ENCODE measurements around the gene SLC4A4.
"Not testable (repeated sequence)": the region's sequence is repeated elsewhere in the genome, so short reads cannot be mapped to it uniquely, and the experiment has no call there.

Gene SLC4A4

DNA sequence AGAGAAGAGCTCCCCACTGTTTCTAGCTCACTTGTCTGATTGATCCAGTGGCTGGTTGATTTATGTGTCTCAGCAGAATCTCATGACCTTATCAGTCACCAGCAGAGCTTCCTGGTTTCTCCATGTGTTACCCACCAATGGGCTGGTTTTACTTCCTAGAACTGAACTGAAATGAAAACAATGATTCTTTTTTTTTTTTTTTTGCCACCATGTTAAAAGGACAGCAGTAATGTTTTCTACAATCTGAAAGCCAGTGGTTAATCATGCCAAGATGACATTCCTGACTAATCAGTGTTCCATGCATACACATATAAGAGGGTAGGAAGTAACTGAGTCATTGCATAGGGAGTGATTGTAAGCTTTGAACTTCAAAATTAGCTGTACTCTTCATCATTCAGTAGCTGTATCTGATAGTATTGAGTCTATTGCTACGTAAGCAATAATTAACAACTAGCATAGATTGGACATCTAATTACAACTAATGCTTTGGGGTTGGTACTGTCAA lies 67.7 kb downstream of the SLC4A4 start:
- no peak for DNase-seq (ENCODE audit: low read depth in 1 of 2, low spot score in 1 of 2)

DNA sequence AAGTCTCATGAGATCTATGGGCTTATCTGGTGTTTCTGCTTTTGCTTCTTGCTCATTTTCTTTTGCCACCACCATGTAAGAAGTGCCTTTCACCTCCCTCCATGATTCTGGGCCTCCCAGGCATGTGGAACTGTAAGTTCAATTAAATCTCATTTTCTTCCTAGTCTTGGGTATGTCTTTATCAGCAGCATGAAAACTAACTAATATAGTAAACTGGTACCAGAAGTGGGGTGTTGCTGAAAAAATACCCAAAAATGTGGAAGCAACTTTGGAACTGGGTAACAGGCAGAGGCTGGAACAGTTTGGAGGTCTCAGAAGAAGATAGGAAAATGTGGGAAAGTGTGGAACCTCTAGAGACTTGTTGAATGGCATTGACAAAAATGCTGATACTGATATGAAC lies 70.1 kb downstream of the SLC4A4 start:
- DNase-seq (ENCODE audit: low read depth in 1 of 2, low spot score in 1 of 2) = not testable (repeated sequence)

DNA sequence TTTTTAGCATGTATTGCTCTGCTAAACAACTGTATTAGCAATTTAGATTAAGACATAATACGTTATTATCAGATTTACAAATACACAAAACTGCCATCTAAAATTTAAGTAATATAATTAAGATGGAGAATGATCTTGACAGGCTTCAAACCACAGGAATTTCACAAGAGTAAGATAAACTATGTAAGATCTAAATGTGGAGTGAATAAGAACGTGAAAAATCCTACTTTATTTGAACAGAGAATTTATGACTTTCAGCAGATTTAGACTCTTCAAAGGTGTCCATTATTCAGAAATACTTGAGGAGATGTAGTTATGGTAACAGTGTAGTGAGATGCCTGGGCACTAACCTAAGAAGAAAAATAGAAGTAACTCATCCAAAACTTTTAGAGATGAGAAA lies 73.2 kb downstream of the SLC4A4 start:
- DNase-seq (ENCODE audit: low read depth in 1 of 2, low spot score in 1 of 2) = no peak

DNA sequence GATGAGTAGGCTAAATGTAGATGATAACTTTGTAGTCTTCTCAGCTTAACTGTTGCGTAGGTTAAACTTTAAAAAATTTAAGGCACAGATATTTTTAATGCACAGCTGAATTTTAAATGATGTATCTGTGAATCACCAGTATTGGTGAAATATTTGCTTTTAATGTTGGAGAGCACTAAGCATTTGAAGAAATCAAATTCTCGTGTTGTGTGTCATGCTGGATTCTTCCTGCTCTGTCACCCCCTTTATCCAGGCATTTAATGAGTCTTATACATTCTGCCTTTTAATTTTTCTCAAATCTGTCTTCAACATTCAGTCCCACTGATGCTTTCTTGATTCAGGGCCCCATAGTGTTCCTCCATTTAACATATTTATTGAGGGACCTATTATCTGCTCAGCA lies 76.7 kb downstream of the SLC4A4 start:
- no peak for DNase-seq (ENCODE audit: low read depth in 1 of 2, low spot score in 1 of 2)

DNA sequence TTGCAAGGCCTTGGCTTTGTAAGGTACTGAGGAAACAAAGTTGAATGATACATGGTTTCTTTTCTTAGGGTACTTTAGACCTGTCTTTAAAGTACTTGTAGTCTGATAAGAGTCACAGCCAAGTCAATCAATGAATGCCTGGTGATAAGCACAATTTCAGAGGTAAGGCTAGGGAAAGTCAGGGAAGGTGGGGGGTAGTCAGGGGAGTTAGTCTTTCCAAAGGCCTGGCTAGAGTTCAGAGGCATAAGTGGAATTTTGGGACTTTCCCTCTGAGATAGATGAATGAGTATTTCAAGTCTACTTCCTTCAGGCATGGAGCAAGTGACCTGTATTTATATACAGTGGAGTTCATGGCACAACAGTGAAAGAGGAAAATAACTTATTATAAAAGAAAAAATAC lies 78.3 kb downstream of the SLC4A4 start:
- no peak for DNase-seq (ENCODE audit: low read depth in 1 of 2, low spot score in 1 of 2)

DNA sequence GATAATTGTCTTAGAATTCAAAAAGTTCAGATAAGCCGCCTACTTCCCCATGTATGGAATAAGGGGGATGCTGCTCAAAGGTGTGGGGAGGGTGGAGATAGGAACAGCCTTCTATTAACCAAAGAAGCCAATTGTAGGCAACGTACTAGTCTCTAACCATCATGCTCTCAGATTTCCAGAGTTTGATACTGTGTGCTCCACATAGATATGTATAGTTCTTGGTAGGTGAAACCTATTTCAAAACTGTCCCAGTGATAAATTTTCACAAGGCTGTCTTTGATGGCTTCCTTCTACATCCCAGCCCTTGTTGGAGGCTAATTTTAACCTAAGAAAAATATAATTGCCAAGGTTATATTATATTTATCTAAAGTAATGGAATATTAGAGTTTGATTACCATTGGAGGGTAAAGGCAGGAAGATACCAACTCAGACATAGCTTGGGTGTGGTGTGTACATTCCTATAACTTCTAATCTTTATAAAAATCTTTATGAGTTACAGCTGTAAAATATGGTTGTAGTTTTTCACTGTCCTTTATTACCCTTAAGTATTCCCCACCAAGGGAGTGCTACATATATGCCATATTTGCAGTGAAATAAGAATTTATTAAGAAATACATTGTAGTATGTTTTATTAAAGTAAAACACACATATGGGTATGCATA lies 87.7 kb downstream of the SLC4A4 start:
- no peak for DNase-seq (ENCODE audit: low read depth in 1 of 2, low spot score in 1 of 2)

DNA sequence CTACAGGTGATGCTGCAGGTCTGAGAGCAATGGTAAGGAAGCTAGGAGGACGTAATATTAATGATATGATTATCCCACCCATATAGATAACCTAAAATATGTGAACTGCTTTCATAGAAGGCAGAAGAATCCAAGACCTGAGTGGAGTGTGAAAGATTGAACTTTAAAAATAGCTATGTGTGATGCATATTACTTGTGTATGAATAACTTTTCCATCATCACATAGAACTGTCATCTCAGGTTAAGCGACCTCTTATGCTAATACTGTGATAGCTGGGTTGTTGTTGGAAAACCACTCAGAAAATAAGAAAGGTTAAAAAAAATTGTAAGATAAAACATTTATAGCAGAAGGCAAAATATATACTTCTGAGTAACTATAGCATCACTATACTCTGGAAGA lies 90.3 kb downstream of the SLC4A4 start:
- DNase-seq (ENCODE audit: low read depth in 1 of 2, low spot score in 1 of 2) = no peak

DNA sequence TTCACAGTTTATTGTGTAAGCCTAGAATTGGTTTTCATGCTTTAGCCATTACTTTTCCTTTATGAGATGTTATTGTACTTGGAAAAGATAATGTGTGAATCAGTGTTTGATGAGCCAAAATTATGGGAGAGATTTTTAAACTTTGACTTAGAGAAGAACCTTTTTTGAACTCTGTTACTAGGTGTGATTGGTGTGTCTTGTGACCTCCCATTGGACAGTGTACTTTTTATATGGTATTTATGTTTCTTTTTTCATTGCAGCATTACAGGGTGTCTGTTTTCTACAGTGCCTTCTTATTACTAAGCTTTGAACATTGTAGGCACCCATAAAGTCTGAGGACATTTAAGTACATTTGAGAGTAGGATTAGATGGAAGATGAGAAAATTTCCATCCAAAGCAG lies 91.1 kb downstream of the SLC4A4 start:
- DNase-seq (ENCODE audit: low read depth in 1 of 2, low spot score in 1 of 2) = no peak

DNA sequence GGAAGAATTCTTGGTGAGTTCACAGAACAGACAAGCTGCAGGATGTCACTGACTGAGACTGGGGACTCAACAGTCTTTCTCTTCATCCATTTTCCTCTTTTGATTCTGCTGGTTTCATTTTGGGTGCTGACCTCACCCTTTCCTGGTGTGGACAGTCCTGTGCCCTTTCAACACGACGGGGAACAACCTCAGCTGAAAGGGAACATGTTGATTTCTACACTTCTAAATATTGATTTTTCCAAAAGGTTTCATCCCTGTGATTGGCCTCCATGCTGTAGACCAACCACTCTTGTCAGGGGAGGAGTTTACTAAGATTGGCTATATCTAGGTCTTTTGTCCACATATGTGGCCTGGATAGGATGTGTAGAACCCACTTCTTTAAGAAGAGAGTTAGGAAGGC lies 91.8 kb downstream of the SLC4A4 start:
- no peak for DNase-seq (ENCODE audit: low read depth in 1 of 2, low spot score in 1 of 2)

DNA sequence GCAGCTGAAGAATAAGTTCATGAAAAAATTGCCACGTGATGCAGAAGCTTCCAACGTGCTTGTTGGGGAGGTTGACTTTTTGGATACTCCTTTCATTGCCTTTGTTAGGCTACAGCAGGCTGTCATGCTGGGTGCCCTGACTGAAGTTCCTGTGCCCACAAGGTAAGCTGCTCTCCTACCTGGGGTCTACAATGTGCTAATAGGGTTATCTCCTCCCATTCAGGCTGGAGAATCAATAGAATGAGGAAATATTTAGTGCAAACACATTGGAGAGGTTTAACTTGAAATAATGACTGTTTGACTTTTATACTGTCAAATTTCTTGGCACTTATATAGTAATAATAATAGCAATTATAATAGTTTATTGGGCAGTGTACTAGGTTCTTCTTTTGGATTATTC lies 101.8 kb downstream of the SLC4A4 start:
- no peak for DNase-seq (ENCODE audit: low read depth in 1 of 2, low spot score in 1 of 2)

DNA sequence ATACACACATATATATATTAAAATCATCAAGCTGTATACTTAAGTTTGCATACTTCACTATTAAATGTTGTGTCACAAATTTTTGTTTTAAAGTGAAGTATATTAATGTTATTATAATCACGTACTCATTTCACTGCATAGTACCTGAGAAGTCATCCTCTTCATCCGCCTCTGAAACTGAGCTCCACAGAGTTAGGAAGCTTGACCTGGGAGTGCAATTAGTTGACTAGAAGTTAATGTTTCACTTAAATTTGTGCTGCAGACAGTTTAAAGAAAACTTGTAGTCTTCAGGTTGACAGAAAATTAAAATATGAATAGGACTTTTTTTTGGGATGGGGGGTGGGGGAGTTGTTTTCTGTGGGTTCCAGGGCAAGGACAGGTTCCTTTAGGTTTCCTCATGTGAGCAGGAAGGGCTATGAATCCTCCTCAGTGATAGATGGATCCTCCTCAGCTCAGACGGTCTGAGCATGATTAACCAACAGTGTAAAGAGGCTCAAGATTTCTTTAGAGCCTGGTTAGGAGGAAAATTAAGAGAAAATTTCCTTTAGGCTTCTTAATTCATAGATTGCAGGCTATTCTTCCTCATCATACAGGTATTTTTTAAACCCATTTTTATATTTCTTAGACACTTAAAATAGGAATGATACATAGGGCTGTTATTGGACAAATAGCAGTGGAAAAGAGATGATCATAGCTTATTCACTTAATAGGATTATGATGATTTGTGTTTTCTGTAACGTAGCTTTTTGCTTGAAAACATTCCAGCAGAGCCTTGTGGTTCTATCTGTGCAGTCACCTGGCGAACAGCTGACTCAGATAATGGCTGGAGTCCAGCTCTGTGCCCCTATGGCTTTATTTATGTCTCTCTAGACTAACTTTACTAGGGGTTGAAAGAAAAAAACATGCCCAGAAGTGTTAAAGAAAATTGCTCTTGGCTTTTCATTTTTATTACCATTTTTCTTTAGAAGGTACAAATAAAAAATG lies 102.7 kb downstream of the SLC4A4 start:
- DNase-seq (ENCODE audit: low read depth in 1 of 2, low spot score in 1 of 2) = no peak

DNA sequence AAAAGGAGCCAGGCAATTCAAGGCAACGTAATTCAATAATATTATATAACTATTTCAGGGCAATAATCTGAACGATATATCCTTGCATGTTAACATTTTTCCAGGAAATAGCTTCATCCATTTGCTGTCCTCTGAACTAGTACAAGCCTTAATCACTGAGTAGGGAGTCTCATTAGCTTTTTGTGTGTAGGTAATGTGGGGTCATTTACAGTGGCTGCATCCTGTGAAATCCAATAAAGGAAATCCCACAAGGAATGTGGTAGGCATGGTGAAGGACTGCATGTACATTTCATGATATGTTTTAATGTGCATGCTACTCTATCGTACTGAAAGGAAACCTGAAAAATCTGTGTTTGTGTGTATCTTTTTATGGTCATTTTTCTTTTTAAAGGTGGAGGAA lies 103.5 kb downstream of the SLC4A4 start:
- DNase-seq (ENCODE audit: low read depth in 1 of 2, low spot score in 1 of 2) = no peak

DNA sequence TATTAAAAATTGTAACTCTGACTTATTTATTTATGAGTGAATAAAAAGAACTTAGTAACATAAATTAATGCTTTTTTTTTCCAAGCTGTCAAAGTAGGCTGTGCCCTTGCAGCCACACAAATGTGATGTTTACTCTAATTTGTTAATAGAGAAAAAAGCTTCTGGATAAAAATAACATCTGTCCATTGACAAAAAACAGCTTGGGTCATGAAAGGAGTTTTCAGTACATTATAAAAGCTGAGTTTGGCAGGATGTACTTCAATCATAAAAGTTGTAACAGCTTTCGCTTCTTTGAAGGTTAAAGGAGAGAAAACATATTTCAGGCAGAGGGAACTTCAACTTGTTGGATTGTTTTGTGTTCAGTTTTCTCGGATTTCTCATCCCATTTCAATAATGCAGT lies 105.6 kb downstream of the SLC4A4 start:
- no peak for DNase-seq (ENCODE audit: low read depth in 1 of 2, low spot score in 1 of 2)

DNA sequence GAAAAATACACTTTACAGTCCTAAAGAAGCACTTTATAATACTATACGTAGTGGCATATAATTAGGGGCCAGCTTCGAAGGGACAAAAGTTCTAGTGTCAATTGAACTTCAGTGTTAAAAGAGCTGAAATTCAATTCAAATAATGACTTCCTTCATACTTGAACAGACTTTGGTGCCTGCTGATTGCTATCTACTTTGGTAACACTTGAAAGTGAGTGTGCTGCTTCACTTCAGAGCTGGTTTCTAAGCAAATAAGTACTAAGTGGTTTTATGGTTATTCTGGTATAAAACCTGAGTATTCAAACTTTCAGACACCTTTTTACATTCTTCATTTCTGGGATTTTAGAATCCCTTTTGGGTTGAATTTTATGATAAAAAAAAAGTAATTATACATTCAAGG lies 107.0 kb downstream of the SLC4A4 start:
- DNase-seq (ENCODE audit: low read depth in 1 of 2, low spot score in 1 of 2) = no peak

DNA sequence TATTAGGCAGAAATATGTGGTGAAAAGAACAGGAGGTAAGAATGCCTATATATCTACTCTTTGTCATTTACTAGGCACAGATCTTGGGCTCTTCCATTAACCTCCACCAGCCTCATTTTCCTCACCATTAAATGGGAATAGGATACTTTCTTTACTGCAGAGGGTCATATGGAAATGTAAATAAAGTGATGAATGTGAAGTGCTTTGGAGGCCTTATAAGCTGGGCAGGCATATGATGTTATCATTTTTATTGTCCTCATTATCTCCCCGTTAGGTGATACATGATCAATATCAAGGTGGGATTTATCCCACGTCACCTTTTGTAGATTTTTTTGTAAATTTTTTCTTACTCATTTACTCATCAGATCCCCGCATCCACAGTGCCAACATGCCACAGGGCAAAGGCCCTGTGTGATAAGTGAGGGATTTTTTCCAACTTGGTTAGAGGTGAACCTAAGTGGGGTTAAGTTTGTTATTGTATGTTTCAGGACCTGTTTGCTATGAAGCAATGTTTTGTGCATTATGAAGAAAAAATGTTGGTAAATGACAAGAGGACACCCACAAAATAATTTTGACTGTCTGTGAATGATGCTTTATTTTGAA lies 107.8 kb downstream of the SLC4A4 start:
- no peak for DNase-seq (ENCODE audit: low read depth in 1 of 2, low spot score in 1 of 2)

DNA sequence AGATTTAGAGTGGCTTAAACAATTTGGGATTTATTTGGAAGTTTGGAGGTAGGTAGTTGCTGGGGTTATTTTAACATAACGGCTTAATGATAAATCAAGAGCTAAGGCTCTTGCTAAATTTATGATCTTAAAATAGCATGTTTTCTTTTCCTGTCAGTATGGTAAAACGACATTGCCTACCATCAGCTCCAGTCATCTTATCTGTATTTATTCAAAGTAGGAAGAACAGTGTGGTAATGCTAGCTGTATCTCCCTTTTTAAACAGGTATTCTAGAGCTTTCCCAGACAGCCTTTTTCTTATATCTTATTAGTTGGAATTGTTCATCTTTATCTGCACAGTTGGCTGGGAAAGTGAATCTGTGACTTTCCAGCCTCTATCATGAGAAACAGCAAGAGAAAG lies 110.2 kb downstream of the SLC4A4 start:
- no peak for DNase-seq (ENCODE audit: low read depth in 1 of 2, low spot score in 1 of 2)

DNA sequence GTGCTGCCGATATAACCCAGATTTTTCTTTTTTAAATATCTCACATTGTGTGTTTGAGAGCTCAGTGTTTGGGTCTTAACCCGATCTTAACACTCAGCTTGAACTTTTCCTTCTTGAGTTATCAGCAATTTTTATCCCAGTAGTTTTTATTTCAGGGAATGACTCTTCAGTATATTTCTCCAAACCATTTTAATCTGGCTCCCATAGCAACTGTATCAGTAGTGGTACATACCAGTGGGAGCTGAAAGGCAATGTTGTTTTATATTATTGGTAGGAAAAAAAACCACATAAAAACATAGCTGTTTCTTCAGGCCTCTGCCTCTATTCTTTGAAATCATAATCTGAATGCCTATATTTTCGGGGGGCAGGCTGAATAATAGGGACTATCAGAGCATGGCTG lies 111.1 kb downstream of the SLC4A4 start:
- DNase-seq (ENCODE audit: low read depth in 1 of 2, low spot score in 1 of 2) = no peak

DNA sequence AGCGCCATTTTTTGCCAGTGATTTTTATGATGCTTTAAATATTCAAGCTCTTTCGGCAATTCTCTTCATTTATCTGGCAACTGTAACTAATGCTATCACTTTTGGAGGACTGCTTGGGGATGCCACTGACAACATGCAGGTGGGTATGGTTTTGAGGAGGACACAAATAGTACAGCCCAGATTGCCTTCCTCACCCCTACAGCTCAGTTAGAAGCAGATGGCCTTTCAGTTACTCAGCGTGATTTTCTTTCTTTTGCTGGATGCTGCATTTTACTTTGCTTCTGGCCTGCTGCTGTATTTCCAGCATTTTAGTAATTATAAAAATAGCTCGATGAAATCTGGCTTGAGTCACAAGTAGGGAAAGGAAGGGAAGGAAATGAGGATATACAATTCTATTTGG lies 114.7 kb downstream of the SLC4A4 start:
- no peak for DNase-seq (ENCODE audit: low read depth in 1 of 2, low spot score in 1 of 2)

DNA sequence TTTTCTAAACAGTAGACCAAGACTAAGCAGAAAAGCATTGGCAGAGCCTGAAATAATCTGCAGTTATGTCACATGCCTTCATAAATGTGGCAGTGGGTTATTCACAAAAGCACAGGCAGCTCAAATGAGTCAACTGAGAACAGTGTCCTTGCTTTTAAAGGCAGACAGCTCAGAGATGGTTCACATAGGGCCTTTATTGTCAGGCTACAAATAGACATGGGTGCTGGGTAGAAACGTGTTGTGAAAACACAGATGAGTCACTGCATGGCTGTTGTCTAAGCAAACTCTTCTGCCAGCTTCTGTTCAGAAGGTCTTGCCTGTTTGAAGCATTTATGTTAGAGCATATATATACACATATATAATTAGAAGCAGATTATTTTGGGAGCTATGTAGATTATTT lies 118.0 kb downstream of the SLC4A4 start:
- DNase-seq (ENCODE audit: low read depth in 1 of 2, low spot score in 1 of 2) = no peak

DNA sequence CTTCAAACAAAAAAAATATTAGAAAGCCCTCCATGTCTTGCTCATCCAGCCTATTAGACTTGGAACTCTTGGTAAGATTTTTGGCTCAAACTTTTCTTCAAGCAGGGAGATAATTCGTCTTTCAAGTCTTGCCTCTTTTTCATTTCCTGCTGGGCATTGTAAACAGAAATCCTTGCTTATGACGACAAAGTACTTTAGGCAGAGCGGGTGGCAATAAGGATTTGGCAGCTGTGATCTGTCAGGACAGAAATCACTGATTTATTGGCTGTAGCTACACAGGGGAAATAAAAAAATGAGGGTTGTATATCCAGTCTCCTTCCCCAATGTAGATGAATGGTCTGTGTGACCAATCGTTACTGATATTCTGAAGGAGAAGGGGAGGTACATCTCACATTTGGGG lies 121.6 kb downstream of the SLC4A4 start:
- DNase-seq (ENCODE audit: low read depth in 1 of 2, low spot score in 1 of 2) = no peak

DNA sequence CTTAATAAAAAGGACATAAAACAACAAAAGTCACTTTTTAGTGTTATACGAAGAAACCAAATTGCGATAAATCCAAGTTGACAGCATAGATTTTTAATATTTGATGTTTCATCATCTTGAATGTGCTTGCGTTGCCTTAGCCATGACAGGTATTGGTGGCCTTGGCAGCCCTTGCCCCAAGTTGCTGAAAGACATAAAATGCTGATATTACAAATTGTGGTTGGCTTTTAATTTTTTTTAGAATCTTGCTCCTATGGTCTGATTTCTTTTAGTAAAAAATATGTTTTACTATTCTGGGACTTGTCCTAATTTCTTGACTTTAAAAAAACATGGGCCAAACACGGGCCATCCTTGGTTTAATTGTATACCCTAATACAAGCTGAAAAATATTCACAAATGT lies 122.6 kb downstream of the SLC4A4 start:
- no peak for DNase-seq (ENCODE audit: low read depth in 1 of 2, low spot score in 1 of 2)

DNA sequence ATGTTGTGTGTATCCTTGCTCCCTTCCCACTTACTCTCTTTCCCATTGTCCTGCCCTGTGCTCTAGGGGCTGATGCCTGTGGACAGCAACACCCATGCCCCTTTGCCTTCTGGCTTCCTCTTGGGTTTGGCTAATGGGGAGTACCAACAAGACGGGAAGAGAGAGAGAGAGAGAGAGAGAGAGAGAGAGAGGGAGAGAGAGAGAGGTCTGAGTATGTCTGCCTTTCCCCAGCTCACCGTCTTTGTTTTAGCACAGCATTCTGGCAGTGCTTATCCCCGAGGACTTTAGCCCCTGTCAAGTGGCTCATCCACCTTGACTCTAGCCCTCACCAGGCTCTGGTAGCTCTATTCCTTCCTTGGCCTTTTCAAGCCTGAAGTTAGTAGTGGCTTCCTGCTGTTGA lies 128.0 kb downstream of the SLC4A4 start:
- no peak for DNase-seq (ENCODE audit: low read depth in 1 of 2, low spot score in 1 of 2)
